ELR (cell line): ENCODE results near the gene ANAPC1.
A peak's percentile ranks its signal among the peaks of the same experiment; 100 is the strongest.
"Not testable (repeated sequence)": the region's sequence is repeated elsewhere in the genome, so short reads cannot be mapped to it uniquely, and the experiment has no call there.

Source experiments
- DNase-seq: peaks from one replicate; pipeline ENCODE4 v3.0.0-alpha.2; 2015; ENCODE audit warnings: low read depth

ANAPC1 gene

GRCh38 chr2:111735838-111736721, 147.9 kb downstream of the ANAPC1 start:
- peak; percentile 31 for DNase-seq

GRCh38 chr2:111735420-111735819, 148.6 kb downstream of the ANAPC1 start:
- DNase-seq, result not testable (repeated sequence)

GRCh38 chr2:111729812-111730458, 154.1 kb downstream of the ANAPC1 start:
- DNase-seq, result not testable (repeated sequence)

GRCh38 chr2:111727611-111728110, 156.3 kb downstream of the ANAPC1 start:
- DNase-seq, result peak; percentile 64

- DNase-seq, result peak; percentile 58
These were observed 158.3 kb downstream of the ANAPC1 start for GRCh38 chr2:111725742-111726141.

- DNase-seq, result not testable (repeated sequence)
These were observed 164.4 kb downstream of the ANAPC1 start for GRCh38 chr2:111719610-111720009.
